Large intestine (tissue), 3 donors: ENCODE measurements around the gene EEIG2. TPM values are rescaled to one million over a fixed set of nuclear protein-coding genes. Genes with fewer than 3 reads are reported as not detected.
A peak's percentile ranks its signal among the peaks of the same experiment; 100 is the strongest.

Experiments
- DNase-seq, 2 donors: peaks; one replicate each; pipeline versions ENCODE4 v3.0.0 to v3.0.0-alpha.2; 2013
- H3K27ac ChIP-seq: one replicate; pipeline ENCODE4 v1.5.1; 2013; ENCODE audit warnings: low read length
- H3K27me3 ChIP-seq: 2 replicates; pipeline ENCODE4 v1.6.1; 2013; ENCODE audit warnings: low read length; ENCODE audit not compliant: control insufficient read depth, insufficient read depth
- H3K36me3 ChIP-seq: 2 replicates; pipeline ENCODE4 v1.6.1; 2013; ENCODE audit warnings: low read length; ENCODE audit not compliant: control insufficient read depth, insufficient read depth
- H3K4me1 ChIP-seq: one replicate; pipeline ENCODE4 v1.6.1; 2013; ENCODE audit warnings: low read length; ENCODE audit not compliant: control insufficient read depth, insufficient read depth
- H3K4me3 ChIP-seq: one replicate; pipeline ENCODE4 v1.5.1; 2013; ENCODE audit warnings: low read length
- H3K9me3 ChIP-seq: one replicate; pipeline ENCODE4 v1.6.1; 2013; ENCODE audit warnings: mild to moderate bottlenecking, low read depth, low read length, moderate library complexity; ENCODE audit not compliant: control insufficient read depth
- WGBS: methylation state at CpG from one replicate; pipeline ENCODE4 v1.1.5; 2013; ENCODE audit warnings: low lambda C conversion rate; ENCODE audit not compliant: insufficient coverage; 5-methylcytosine and 5-hydroxymethylcytosine counted together
- polyA plus RNA-seq: library from polyadenylated mRNA; unstranded; fragments of 120-200 nt; gene quantifications from one replicate; pipeline ENCODE4 v1.2.1, GENCODE V29; 2013

Gene EEIG2
- polyA plus RNA-seq, 1 donor = 23.8 TPM

GRCh38 chr1:108561689-108562326 lies 1.9 kb downstream of the EEIG2 start:
- no peaks in the 10 kb centered on the region for H3K9me3 ChIP-seq
- no peaks in the 10 kb centered on the region for H3K36me3 ChIP-seq
- DNase-seq = peak; percentile 70 to 72
- H3K27ac ChIP-seq = no peak overlapping the region
- peaks cover 12% of the 10 kb centered on the region for H3K4me1 ChIP-seq
- no peaks in the 10 kb centered on the region for H3K27me3 ChIP-seq
- 68% methylated on average over 3 of the region's 11 CpGs for WGBS
- H3K4me3 ChIP-seq = peak overlapping the region; percentile 77

GRCh38 chr1:108563808-108564207 lies 3.9 kb downstream of the EEIG2 start:
- WGBS = no CpG with 5 or more reads among the region's 1 CpG
- Histone ChIP-seq H3K4me1 (peaks cover 12% of the 10 kb centered on the region), H3K27me3 (no peaks in the 10 kb centered on the region)

GRCh38 chr1:108565081-108565480 lies 5.2 kb downstream of the EEIG2 start:
- Histone ChIP-seq H3K9me3 (no peaks in the 10 kb centered on the region), H3K4me3 (no peak overlapping the region), H3K27me3 (no peaks in the 10 kb centered on the region), H3K4me1 (peaks cover 7% of the 10 kb centered on the region), H3K27ac (no peak overlapping the region), H3K36me3 (no peaks in the 10 kb centered on the region)
- WGBS = 80% methylated on average over 1 of the region's 6 CpGs
- DNase-seq = no peak

More at GRCh38 chr1:108563808-108564207, 3.9 kb downstream of the EEIG2 start:
- H3K36me3 ChIP-seq = no peaks in the 10 kb centered on the region
- H3K4me3 ChIP-seq = no peak overlapping the region
- H3K9me3 ChIP-seq = no peaks in the 10 kb centered on the region
- DNase-seq = no peak
- H3K27ac ChIP-seq = no peak overlapping the region

- Histone ChIP-seq H3K9me3 (no peaks in the 10 kb centered on the region), H3K36me3 (no peaks in the 10 kb centered on the region), H3K27me3 (no peaks in the 10 kb centered on the region), H3K4me3 (no peak overlapping the region), H3K27ac (no peak overlapping the region), H3K4me1 (peaks cover 8% of the 10 kb centered on the region)
- 71% methylated on average over 1 of the region's 1 CpG for WGBS
- DNase-seq = no peak
These were observed 5.6 kb downstream of the EEIG2 start for GRCh38 chr1:108565512-108565911.

- H3K27me3 ChIP-seq = no peaks in the 10 kb centered on the region
- H3K27ac ChIP-seq = no peak overlapping the region
- no peaks in the 10 kb centered on the region for H3K36me3 ChIP-seq
- no peaks in the 10 kb centered on the region for H3K9me3 ChIP-seq
- no CpG with 5 or more reads among the region's 2 CpGs for WGBS
- DNase-seq = no peak
- H3K4me1 ChIP-seq = peaks cover 4% of the 10 kb centered on the region
- no peak overlapping the region for H3K4me3 ChIP-seq
These were observed 8.7 kb downstream of the EEIG2 start for GRCh38 chr1:108568589-108568988.

GRCh38 chr1:108569097-108569728 lies 9.3 kb downstream of the EEIG2 start:
- WGBS = no CpG with 5 or more reads among the region's 3 CpGs
- H3K27ac ChIP-seq = no peak overlapping the region
- no peaks in the 10 kb centered on the region for H3K9me3 ChIP-seq
- no peaks in the 10 kb centered on the region for H3K27me3 ChIP-seq
- DNase-seq = no peak
- no peaks in the 10 kb centered on the region for H3K36me3 ChIP-seq
- no peak overlapping the region for H3K4me3 ChIP-seq
- H3K4me1 ChIP-seq = peaks cover 4% of the 10 kb centered on the region

GRCh38 chr1:108570128-108570527 lies 10.2 kb downstream of the EEIG2 start:
- peak in 1 of 2 donors; percentile 24 for DNase-seq
- no peaks in the 10 kb centered on the region for H3K27me3 ChIP-seq
- H3K36me3 ChIP-seq = no peaks in the 10 kb centered on the region
- H3K4me1 ChIP-seq = peaks cover 4% of the 10 kb centered on the region
- no peak overlapping the region for H3K4me3 ChIP-seq
- H3K9me3 ChIP-seq = no peaks in the 10 kb centered on the region
- H3K27ac ChIP-seq = no peak overlapping the region

- Histone ChIP-seq H3K27me3 (no peaks in the 10 kb centered on the region), H3K27ac (peak overlapping the region; percentile 45), H3K4me1 (peaks cover 4% of the 10 kb centered on the region), H3K4me3 (no peak overlapping the region), H3K36me3 (no peaks in the 10 kb centered on the region), H3K9me3 (no peaks in the 10 kb centered on the region)
- DNase-seq = peak; percentile 62 to 82
- WGBS = 24% methylated on average over 3 of the region's 7 CpGs
These were observed 11.1 kb downstream of the EEIG2 start for GRCh38 chr1:108570998-108571401.

- DNase-seq = no peak
- Histone ChIP-seq H3K36me3 (no peaks in the 10 kb centered on the region), H3K4me3 (no peak overlapping the region), H3K27me3 (no peaks in the 10 kb centered on the region), H3K4me1 (peaks cover 4% of the 10 kb centered on the region), H3K9me3 (no peaks in the 10 kb centered on the region), H3K27ac (no peak overlapping the region)
- WGBS = 100% methylated on average over 2 of the region's 5 CpGs
These were observed 12.3 kb downstream of the EEIG2 start for GRCh38 chr1:108572182-108572581.

- 100% methylated on average over 1 of the region's 2 CpGs for WGBS
- peaks cover 4% of the 10 kb centered on the region for H3K4me1 ChIP-seq
- no peaks in the 10 kb centered on the region for H3K27me3 ChIP-seq
These were observed 13.3 kb downstream of the EEIG2 start for GRCh38 chr1:108573183-108573582.

GRCh38 chr1:108574008-108574407 lies 14.1 kb downstream of the EEIG2 start:
- peaks cover 4% of the 10 kb centered on the region for H3K4me1 ChIP-seq
- no peaks in the 10 kb centered on the region for H3K9me3 ChIP-seq
- H3K27me3 ChIP-seq = no peaks in the 10 kb centered on the region
- no peaks in the 10 kb centered on the region for H3K36me3 ChIP-seq
- DNase-seq = no peak
- no peak overlapping the region for H3K4me3 ChIP-seq
- H3K27ac ChIP-seq = no peak overlapping the region

More at GRCh38 chr1:108573183-108573582, 13.3 kb downstream of the EEIG2 start:
- Histone ChIP-seq H3K9me3 (no peaks in the 10 kb centered on the region), H3K27ac (no peak overlapping the region), H3K4me3 (no peak overlapping the region), H3K36me3 (no peaks in the 10 kb centered on the region)
- DNase-seq = no peak
